Left lung (tissue), 10 donors: ENCODE data around the gene ATP5F1A. TPM values are rescaled to one million over a fixed set of nuclear protein-coding genes. Genes with fewer than 3 reads are reported as not detected.
"Not testable (repeated sequence)": the region's sequence is repeated elsewhere in the genome, so short reads cannot be mapped to it uniquely, and the experiment has no call there.

ENCODE experiments used
- ATAC-seq: fragments of 200-7000 bp; cut with Tn5 transposase; one replicate; pipeline ENCODE4 v1.9.1; 2020; ENCODE audit warnings: moderate library complexity
- DNase-seq, 4 donors: peaks; one replicate each; pipeline ENCODE4 v3.0.0-alpha.2; 2013 to 2020
- H3K27ac ChIP-seq, 2 donors: fragments of 200-600 bp; sonication (generic) in 1 of 2; one replicate each; pipeline versions ENCODE4 v1.5.0 to v1.8.0; 2020 to 2021
- H3K27me3 ChIP-seq, 2 donors: fragments of 200-600 bp; sonication (generic) in 1 of 2; one replicate each; pipeline versions ENCODE4 v1.5.0 to v1.8.0; 2020 to 2021
- H3K36me3 ChIP-seq, 2 donors: fragments of 200-600 bp; sonication (generic) in 1 of 2; one replicate each; pipeline versions ENCODE4 v1.5.0 to v1.8.0; 2020 to 2021
- H3K4me1 ChIP-seq, 2 donors: fragments of 200-600 bp; one replicate each; pipeline ENCODE4 v1.8.0; 2021
- H3K4me3 ChIP-seq, 2 donors: fragments of 200-600 bp; sonication (generic) in 1 of 2; one replicate each; pipeline versions ENCODE4 v1.5.0 to v1.8.0; 2020 to 2021; ENCODE audit warnings: mild to moderate bottlenecking in 1 of 2
- H3K9me3 ChIP-seq, 2 donors: fragments of 200-600 bp; sonication (generic) in 1 of 2; one replicate each; pipeline versions ENCODE4 v1.5.0 to v1.8.0; 2020 to 2021
- intact Hi-C, 2 donors: fragments of 100-400 bp; cut with DNase I; formaldehyde crosslinking; loops; one replicate each; pipeline versions ENCODE4 v1.11.2 to v1.14.2; 2022
- polyA plus RNA-seq, 6 donors: library from polyadenylated mRNA; unstranded; fragments of 120-200 nt; gene quantifications; one replicate each; pipeline ENCODE4 v1.2.1, GENCODE V29; 2013; ENCODE audit not compliant: insufficient read length in 6 of 6
- total RNA-seq, 2 donors: library from RNA; stranded (reverse); fragmentation: NEBNext Ultra II Directional; extraction: Animal tissue kit (Norgen Biotek cat#: 25700); gene quantifications; one replicate each; pipeline ENCODE4 v1.2.1, GENCODE V29; 2021
- TF ChIP-seq, protein P1 (sequence below), 2 donors: fragments of 200-600 bp; sonication (generic) in 1 of 2; IDR thresholded peaks; one replicate each; pipeline versions ENCODE4 v1.5.0 to v1.8.0; 2021; ENCODE audit warnings: antibody characterized with exemption in 2 of 2
- donor health status: DM: no; HTN: yes; CAD: no.
- donor health status: DM: no; HTN: no; CAD: no.

Gene ATP5F1A
- total and polyA plus RNA-seq, 8 donors, result 310 to 524 (median 465) TPM

- Histone ChIP-seq H3K36me3 (peaks cover 0 to 35% of the 10 kb centered on the region in 2 donors), H3K4me1 (peaks cover 8 to 39% of the 10 kb centered on the region in 2 donors), H3K27ac (peak overlapping the region; percentile 91 to 95), H3K4me3 (peak overlapping the region; percentile 85 to 99), H3K27me3 (no peaks in the 10 kb centered on the region), H3K9me3 (no peaks in the 10 kb centered on the region)
- peak; percentile 50 for ATAC-seq
- intact Hi-C loops, result no loop called here
- DNase-seq, result no peak
- TF ChIP-seq, protein P1, sequence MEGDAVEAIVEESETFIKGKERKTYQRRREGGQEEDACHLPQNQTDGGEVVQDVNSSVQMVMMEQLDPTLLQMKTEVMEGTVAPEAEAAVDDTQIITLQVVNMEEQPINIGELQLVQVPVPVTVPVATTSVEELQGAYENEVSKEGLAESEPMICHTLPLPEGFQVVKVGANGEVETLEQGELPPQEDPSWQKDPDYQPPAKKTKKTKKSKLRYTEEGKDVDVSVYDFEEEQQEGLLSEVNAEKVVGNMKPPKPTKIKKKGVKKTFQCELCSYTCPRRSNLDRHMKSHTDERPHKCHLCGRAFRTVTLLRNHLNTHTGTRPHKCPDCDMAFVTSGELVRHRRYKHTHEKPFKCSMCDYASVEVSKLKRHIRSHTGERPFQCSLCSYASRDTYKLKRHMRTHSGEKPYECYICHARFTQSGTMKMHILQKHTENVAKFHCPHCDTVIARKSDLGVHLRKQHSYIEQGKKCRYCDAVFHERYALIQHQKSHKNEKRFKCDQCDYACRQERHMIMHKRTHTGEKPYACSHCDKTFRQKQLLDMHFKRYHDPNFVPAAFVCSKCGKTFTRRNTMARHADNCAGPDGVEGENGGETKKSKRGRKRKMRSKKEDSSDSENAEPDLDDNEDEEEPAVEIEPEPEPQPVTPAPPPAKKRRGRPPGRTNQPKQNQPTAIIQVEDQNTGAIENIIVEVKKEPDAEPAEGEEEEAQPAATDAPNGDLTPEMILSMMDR (IDR thresholded peaks at IDR 0.05), result no peak
Measured at GRCh38 chr18:46097431-46097800, 680 bp downstream of the ATP5F1A start.

GRCh38 chr18:46096651-46097300 lies 1.3 kb downstream of the ATP5F1A start:
- DNase-seq (no peak), ATAC-seq (no peak)
- intact Hi-C loops, result no loop called here
- peaks cover 8 to 39% of the 10 kb centered on the region in 2 donors for H3K4me1 ChIP-seq
- H3K4me3 ChIP-seq, result peak overlapping the region; percentile 85 to 99
- peak overlapping the region; percentile 91 to 95 for H3K27ac ChIP-seq
- TF ChIP-seq, protein P1 (IDR thresholded peaks at IDR 0.05), result no peak
- H3K36me3 ChIP-seq, result peaks cover 0 to 41% of the 10 kb centered on the region in 2 donors
- no peaks in the 10 kb centered on the region for H3K27me3 ChIP-seq
- no peaks in the 10 kb centered on the region for H3K9me3 ChIP-seq

GRCh38 chr18:46095532-46095931 lies 2.6 kb downstream of the ATP5F1A start:
- intact Hi-C loops, result no loop called here
- Histone ChIP-seq H3K4me3 (no peak overlapping the region), H3K27ac (no peak overlapping the region), H3K27me3 (no peaks in the 10 kb centered on the region), H3K36me3 (peaks cover 0 to 54% of the 10 kb centered on the region in 2 donors), H3K9me3 (no peaks in the 10 kb centered on the region), H3K4me1 (peaks cover 8 to 45% of the 10 kb centered on the region in 2 donors)
- TF ChIP-seq, protein P1 (IDR thresholded peaks at IDR 0.05), result no peak
- DNase-seq, result no peak
- no peak for ATAC-seq

- H3K4me3 ChIP-seq, ATAC-seq, DNase-seq, H3K4me1 ChIP-seq, intact Hi-C loops, H3K27me3 ChIP-seq, H3K27ac ChIP-seq, H3K9me3 ChIP-seq: not testable (repeated sequence)
- peaks cover 0 to 100% of the 10 kb centered on the region in 2 donors for H3K36me3 ChIP-seq
Measured at GRCh38 chr18:46088501-46088900, 9.6 kb downstream of the ATP5F1A start.

DNA sequence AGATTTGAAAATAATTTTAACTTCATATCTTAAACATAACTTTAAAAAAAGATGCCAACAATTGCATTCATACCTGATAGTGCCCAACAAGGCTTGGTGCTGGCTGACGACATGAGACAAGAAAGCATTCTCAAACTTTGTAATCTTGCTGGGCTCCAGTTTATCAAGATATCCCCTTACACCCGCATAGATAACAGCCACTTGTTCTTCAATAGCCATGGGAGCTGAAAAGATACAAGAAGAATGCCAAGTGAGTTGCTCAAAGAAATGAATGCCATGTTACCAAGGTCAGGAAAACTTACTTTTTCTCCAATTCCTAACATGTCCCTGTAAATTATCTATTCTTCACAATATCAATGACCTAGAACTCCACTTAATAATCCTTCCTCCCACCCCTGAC lies 13.7 kb downstream of the ATP5F1A start:
- intact Hi-C loops, result no loop called here
- Histone ChIP-seq H3K27me3 (no peaks in the 10 kb centered on the region), H3K9me3 (no peaks in the 10 kb centered on the region), H3K4me3 (no peak overlapping the region), H3K4me1 (no peaks in the 10 kb centered on the region), H3K36me3 (peaks cover 5 to 100% of the 10 kb centered on the region in 2 donors), H3K27ac (no peak overlapping the region)
- ATAC-seq (no peak), DNase-seq (no peak)
- TF ChIP-seq, protein P1 (IDR thresholded peaks at IDR 0.05), result no peak

DNA sequence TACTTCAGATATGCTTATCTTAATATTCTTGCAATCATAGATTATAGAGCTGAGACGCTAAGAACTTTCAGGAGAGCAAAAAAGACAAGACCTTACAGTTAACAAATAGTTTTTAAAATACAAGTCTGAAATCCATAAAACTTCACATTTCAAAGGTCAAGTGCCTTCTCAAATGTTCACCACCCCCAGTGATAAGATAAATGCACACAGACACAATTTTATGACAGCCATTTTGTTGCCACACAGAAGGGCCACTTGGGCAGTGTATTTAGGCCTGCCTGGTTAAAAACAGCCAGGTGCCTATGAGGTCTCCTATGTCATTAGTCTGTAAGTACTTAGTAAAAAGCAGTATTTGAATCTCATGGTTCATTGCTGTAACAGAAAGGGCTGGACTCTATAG lies 17.9 kb downstream of the ATP5F1A start:
- H3K27me3 ChIP-seq, result no peaks in the 10 kb centered on the region
- no peaks in the 10 kb centered on the region for H3K4me1 ChIP-seq
- ATAC-seq (no peak), DNase-seq (no peak)
- peaks cover 5 to 79% of the 10 kb centered on the region in 2 donors for H3K36me3 ChIP-seq
- no peak overlapping the region for H3K4me3 ChIP-seq
- TF ChIP-seq, protein P1 (IDR thresholded peaks at IDR 0.05), result no peak
- H3K27ac ChIP-seq, result no peak overlapping the region
- no peaks in the 10 kb centered on the region for H3K9me3 ChIP-seq
- intact Hi-C loops, result no loop called here
